IMR-90 (cell line): ENCODE results near the gene PLD1. TPM values are rescaled to one million over a fixed set of nuclear protein-coding genes. Genes with fewer than 3 reads are reported as not detected.

Source experiments
- ATAC-seq: fragments of 200-7000 bp; cut with Tn5 transposase; 2 replicates; pipeline ENCODE4 v1.9.1; 2020; ENCODE audit warnings: low read depth, mild to moderate bottlenecking, moderate library complexity
- BruUV-seq: library from RNA; stranded (reverse); fragments of 400-500 nt; replicated peaks from 2 replicates; lab custom pipeline; 2021; lab: Mats Ljungman, UMichigan
- CTCF ChIA-PET: fragments of 300-600 bp; formaldehyde crosslinking; extraction: SDS; loops from one replicate; lab custom pipeline; 2021; ENCODE audit warnings: antibody characterized with exemption; lab: Yijun Ruan, JAX
- POLR2A ChIA-PET: fragments of 300-600 bp; sonication (Branson Sonifier 250); formaldehyde crosslinking; loops from one replicate; lab custom pipeline; 2022; ENCODE audit warnings: antibody characterized with exemption; ENCODE audit not compliant: unreplicated experiment; lab: Charles Lee
- DNase-seq: peaks from one replicate; pipeline ENCODE4 v3.0.0; 2013
- H2AFZ ChIP-seq: replicated peaks from 2 replicates; pipeline ENCODE3; 2013; ENCODE audit warnings: low read length, mild to moderate bottlenecking; ENCODE audit not compliant: poor library complexity
- H2AK5ac ChIP-seq: 2 replicates; pipeline ENCODE4 v1.6.1; 2013; ENCODE audit warnings: low read depth, low read length, inconsistent platforms
- H2AK9ac ChIP-seq: replicated peaks from 2 replicates; pipeline ENCODE3; 2013; ENCODE audit warnings: mild to moderate bottlenecking, low read depth, low read length, moderate library complexity; ENCODE audit not compliant: poor library complexity
- H2BK120ac ChIP-seq: 2 replicates; pipeline ENCODE4 v1.6.1; 2013; ENCODE audit warnings: low read depth, low read length, inconsistent platforms
- H2BK15ac ChIP-seq: 3 replicates; pipeline ENCODE4 v1.6.1; 2013; ENCODE audit warnings: low read depth, low read length, inconsistent platforms
- H2BK20ac ChIP-seq: 2 replicates; pipeline ENCODE4 v1.6.1; 2013; ENCODE audit warnings: low read depth, mild to moderate bottlenecking, inconsistent platforms, low read length, moderate library complexity
- H2BK5ac ChIP-seq: 2 replicates; pipeline ENCODE4 v1.6.1; 2013; ENCODE audit warnings: mild to moderate bottlenecking, low read depth, low read length, inconsistent platforms; ENCODE audit not compliant: poor library complexity, severe bottlenecking
- H3K14ac ChIP-seq: replicated peaks from 2 replicates; pipeline ENCODE4 v1.6.1; 2013; ENCODE audit warnings: low read depth, low read length, inconsistent platforms
- H3K18ac ChIP-seq: 2 replicates; pipeline ENCODE4 v1.6.1; 2013; ENCODE audit warnings: low read depth, low read length, control low read depth
- H3K23ac ChIP-seq: 2 replicates; pipeline ENCODE4 v1.6.1; 2013; ENCODE audit warnings: low read depth, low read length, inconsistent platforms
- H3K27ac ChIP-seq: 2 replicates; pipeline ENCODE4 v1.5.1; 2013; ENCODE audit warnings: mild to moderate bottlenecking, control low read depth, low read length; ENCODE audit not compliant: insufficient read depth
- H3K27me3 ChIP-seq: 2 replicates; pipeline ENCODE4 v1.6.1; 2013; ENCODE audit warnings: low read length; ENCODE audit not compliant: control insufficient read depth, insufficient read depth
- H3K36me3 ChIP-seq: 2 replicates; pipeline ENCODE4 v1.6.1; 2013; ENCODE audit warnings: low read length, mixed read lengths; ENCODE audit not compliant: control insufficient read depth, insufficient read depth
- H3K4ac ChIP-seq: 2 replicates; pipeline ENCODE4 v1.6.1; 2013; ENCODE audit warnings: low read depth, low read length, inconsistent platforms
- H3K4me1 ChIP-seq: 2 replicates; pipeline ENCODE4 v1.6.1; 2013; ENCODE audit warnings: low read length, mixed read lengths; ENCODE audit not compliant: control insufficient read depth, insufficient read depth
- H3K4me2 ChIP-seq: 2 replicates; pipeline ENCODE4 v1.6.1; 2013; ENCODE audit warnings: low read depth, mild to moderate bottlenecking, control low read depth, low read length, moderate library complexity
- H3K4me3 ChIP-seq: 2 replicates; pipeline ENCODE4 v1.5.1; 2013; ENCODE audit warnings: low read depth, mild to moderate bottlenecking, control low read depth, low read length, moderate library complexity; ENCODE audit not compliant: insufficient read depth
- H3K56ac ChIP-seq: 2 replicates; pipeline ENCODE4 v1.6.1; 2013; ENCODE audit warnings: low read length, inconsistent platforms; ENCODE audit not compliant: insufficient read depth; ENCODE audit errors: extremely low read depth
- H3K79me1 ChIP-seq, 2 experiments: 2 replicates each; pipeline ENCODE4 v1.6.1; 2013; ENCODE audit warnings: low read length in 2 of 2, inconsistent platforms in 1 of 2, low read depth in 1 of 2
- H3K9ac ChIP-seq: 2 replicates; pipeline ENCODE4 v1.6.1; 2013; ENCODE audit warnings: low read depth, low read length, control low read depth
- H3K9me1 ChIP-seq: 2 replicates; pipeline ENCODE4 v1.6.1; 2013; ENCODE audit warnings: low read length, inconsistent platforms; ENCODE audit not compliant: insufficient read depth
- H3K9me3 ChIP-seq: 2 replicates; pipeline ENCODE4 v1.6.1; 2013; ENCODE audit warnings: low read length; ENCODE audit not compliant: control insufficient read depth, insufficient read depth
- H4K20me1 ChIP-seq: 2 replicates; pipeline ENCODE4 v1.6.1; 2013; ENCODE audit warnings: low read length, inconsistent platforms; ENCODE audit not compliant: insufficient read depth
- H4K5ac ChIP-seq: 2 replicates; pipeline ENCODE4 v1.6.1; 2013; ENCODE audit warnings: mild to moderate bottlenecking, low read depth, low read length, control low read depth
- H4K8ac ChIP-seq, 2 experiments: 2 replicates each; pipeline ENCODE4 v1.6.1; 2013; ENCODE audit warnings: low read depth in 2 of 2, low read length in 2 of 2, control low read depth in 1 of 2, inconsistent platforms in 1 of 2
- H4K91ac ChIP-seq: 2 replicates; pipeline ENCODE4 v1.6.1; 2013; ENCODE audit warnings: low read depth, low read length, inconsistent platforms; ENCODE audit not compliant: insufficient read depth
- BHLHE40 ChIP-seq: fragments of 150-350 bp; IDR thresholded peaks from 2 replicates; pipeline ENCODE4 v1.6.1; 2016; ENCODE audit warnings: mild to moderate bottlenecking, low read depth, low read length
- CEBPB ChIP-seq: IDR thresholded peaks from 2 replicates; pipeline ENCODE4 v1.6.1; 2012; ENCODE audit warnings: low read depth, low read length, improper control_type of control experiment
- CHD1 ChIP-seq: IDR thresholded peaks from 2 replicates; pipeline ENCODE4 v1.6.1; 2012; ENCODE audit warnings: low read depth, low read length, improper control_type of control experiment
- CTCF ChIP-seq: conservative IDR thresholded peaks from 2 replicates; pipeline ENCODE4 v1.5.1; 2012; ENCODE audit warnings: mild to moderate bottlenecking, low read depth, low read length, improper control_type of control experiment
- FOS ChIP-seq: fragments of 150-350 bp; IDR thresholded peaks from 2 replicates; pipeline ENCODE4 v1.6.1; 2016; ENCODE audit warnings: low read depth, low read length
- MAFK ChIP-seq: IDR thresholded peaks from 2 replicates; pipeline ENCODE4 v1.6.1; 2012; ENCODE audit warnings: low read depth, low read length, improper control_type of control experiment
- MAZ ChIP-seq: IDR thresholded peaks from 2 replicates; pipeline ENCODE4 v1.6.1; 2012; ENCODE audit warnings: low read depth, mild to moderate bottlenecking, low read length, improper control_type of control experiment, moderate library complexity, borderline replicate concordance
- MXI1 ChIP-seq: IDR thresholded peaks from 2 replicates; pipeline ENCODE4 v1.6.1; 2012; ENCODE audit warnings: low read depth, mild to moderate bottlenecking, low read length, moderate library complexity, borderline replicate concordance
- NFE2L2 ChIP-seq: fragments of 150-350 bp; IDR thresholded peaks from 2 replicates; pipeline ENCODE4 v1.6.1; 2016; ENCODE audit warnings: low read depth, mild to moderate bottlenecking, low read length
- POLR2A ChIP-seq: IDR thresholded peaks from 2 replicates; pipeline ENCODE4 v1.6.1; 2012; ENCODE audit warnings: mild to moderate bottlenecking, low read depth, low read length
- RAD21 ChIP-seq: IDR thresholded peaks from 2 replicates; pipeline ENCODE4 v1.6.1; 2012; ENCODE audit warnings: low read length, improper control_type of control experiment
- RCOR1 ChIP-seq: IDR thresholded peaks from 2 replicates; pipeline ENCODE4 v1.6.1; 2012; ENCODE audit warnings: mild to moderate bottlenecking, low read length, improper control_type of control experiment; ENCODE audit not compliant: insufficient replicate concordance
- RFX5 ChIP-seq: IDR thresholded peaks from 2 replicates; pipeline ENCODE4 v1.8.0; 2012; ENCODE audit warnings: low read depth, mild to moderate bottlenecking, low read length, moderate library complexity
- SMC3 ChIP-seq: fragments of 150-350 bp; IDR thresholded peaks from 2 replicates; pipeline ENCODE4 v1.6.1; 2016; ENCODE audit warnings: low read depth, mild to moderate bottlenecking, antibody characterized with exemption, low read length, moderate library complexity
- WGBS, 2 experiments: methylation state at CpG; one replicate each; pipeline versions ENCODE4 v1.1.5 to v1.1.7; 2013; ENCODE audit warnings: missing lambda C conversion rate in 2 of 2; ENCODE audit not compliant: insufficient read length in 1 of 2; ENCODE audit errors: extremely low coverage in 2 of 2; 5-methylcytosine and 5-hydroxymethylcytosine counted together
- dilution Hi-C: fragments of 300-500 bp; cut with HindIII; formaldehyde crosslinking; loops from one replicate; pipeline ENCODE4 v1.14.3; 2018; ENCODE audit warnings: low sequenced_read_pairs; ENCODE audit not compliant: unreplicated experiment
- in situ Hi-C: fragments of 300-500 bp; cut with MboI; formaldehyde crosslinking; loops from 3 replicates; pipeline ENCODE4 v1.14.3; 2019; ENCODE audit warnings: low sequenced_read_pairs, inconsistent platforms, mixed read lengths
- intact Hi-C: fragments of 100-400 bp; cut with micrococcal nuclease; formaldehyde crosslinking; loops from 2 replicates; pipeline ENCODE4 v1.10.0; 2022
- polyA plus RNA-seq, 3 experiments: library from polyadenylated mRNA; depleted of rRNA; stranded (reverse); fragments of >200 nt; gene quantifications; 2 replicates each; pipeline ENCODE4 v1.2.3, GENCODE V29; 2012; ENCODE audit warnings: low replicate concordance in 1 of 3
- total RNA-seq: library from RNA; depleted of rRNA; stranded (reverse); fragments of >200 nt; gene quantifications from 2 replicates; pipeline ENCODE4 v1.2.3, GENCODE V29; 2012
- TF ChIP-seq, protein P1 (sequence below): fragments of 150-350 bp; IDR thresholded peaks from 2 replicates; pipeline ENCODE4 v1.6.1; 2017; ENCODE audit warnings: mild to moderate bottlenecking, antibody characterized with exemption, low read length, low read depth

Gene PLD1
- total and polyA plus RNA-seq, 2 of the 4 experiments (the other 2 are of a cell fraction), result 3.3 to 9.7 TPM

- Histone ChIP-seq H3K4me2 (no peak overlapping the region), H2BK20ac (no peak overlapping the region), H3K27ac (no peak overlapping the region), H3K18ac (no peak overlapping the region; the same call in 1 of the 2 replicates), H3K4me1 (peaks cover 3% of the 10 kb centered on the region), H3K27me3 (peaks cover 3% of the 10 kb centered on the region; the same call in 1 of the 2 replicates), H2AFZ (no peak overlapping the region), H2AK5ac (no peak overlapping the region; the same call in 1 of the 2 replicates), H3K9me1 (no peaks in the 10 kb centered on the region), H3K56ac (no peak overlapping the region), H4K91ac (peak overlapping the region; percentile 7; the same call in 1 of the 2 replicates), H3K9me3 (peaks cover 2% of the 10 kb centered on the region; the same call in 1 of the 2 replicates), H2BK120ac (no peak overlapping the region), H2BK15ac (peak overlapping the region; percentile 64; the same call in 1 of the 3 replicates), H2BK5ac (no peak overlapping the region), H3K79me1 (no peaks in the 10 kb centered on the region), H3K14ac (no peak overlapping the region), H3K4me3 (no peak overlapping the region), H3K4ac (no peak overlapping the region), H4K20me1 (no peaks in the 10 kb centered on the region), H3K9ac (no peak overlapping the region), H4K5ac (no peak overlapping the region), H4K8ac (no peak overlapping the region), H2AK9ac (no peak overlapping the region), H3K23ac (no peak overlapping the region), H3K36me3 (no peaks in the 10 kb centered on the region)
- WGBS, 2 experiments, result 83% methylated on average over 1 of the region's 6 CpGs; no CpG with 5 or more reads in 1 of the 2 experiments
- intact Hi-C loops, result loop anchor here (1.0 kb wide), 1 partner anchor 105 kb away; the partner anchor contains the start of gene TNIK
- BruUV-seq, result no TSS peak
- dilution Hi-C loops, result no loop called here
- in situ Hi-C loops, result loop anchor here (5.0 to 10.0 kb wide), 3 partner anchors 378 to 603 kb away; no protein-coding TSS in a partner anchor
- ATAC-seq, result no peak
- no peak for DNase-seq
- ChIA-PET CTCF (interaction anchor here (0.9 to 2.3 kb wide), 4 partner anchors 207 to 603 kb away, joined by 3 to 11 read pairs (median 6); no protein-coding TSS in a partner anchor), POLR2A (no interaction called here)
- TF ChIP-seq CHD1 (no peak), RCOR1 (no peak), CTCF (no peak), RAD21 (no peak), NFE2L2 (no peak), SMC3 (no peak), FOS (no peak), POLR2A (no peak), RFX5 (no peak), MXI1 (no peak), MAZ (no peak), BHLHE40 (no peak), CEBPB (no peak), MAFK (no peak)
- TF ChIP-seq, protein P1, sequence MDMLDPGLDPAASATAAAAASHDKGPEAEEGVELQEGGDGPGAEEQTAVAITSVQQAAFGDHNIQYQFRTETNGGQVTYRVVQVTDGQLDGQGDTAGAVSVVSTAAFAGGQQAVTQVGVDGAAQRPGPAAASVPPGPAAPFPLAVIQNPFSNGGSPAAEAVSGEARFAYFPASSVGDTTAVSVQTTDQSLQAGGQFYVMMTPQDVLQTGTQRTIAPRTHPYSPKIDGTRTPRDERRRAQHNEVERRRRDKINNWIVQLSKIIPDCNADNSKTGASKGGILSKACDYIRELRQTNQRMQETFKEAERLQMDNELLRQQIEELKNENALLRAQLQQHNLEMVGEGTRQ, result no peak
Observed at GRCh38 chr3:171564748-171565480, 245.4 kb downstream of the PLD1 start.
